ENCODE data around the gene TOP1. TPM values are rescaled to one million over a fixed set of nuclear protein-coding genes. Genes with fewer than 3 reads are reported as not detected.
"Not testable (repeated sequence)": the region's sequence is repeated elsewhere in the genome, so short reads cannot be mapped to it uniquely, and the experiment has no call there.

The TOP1 gene
- total RNA-seq, 1 experiment from 2014 or later = 81.8 TPM

GRCh38 chr20:41126719-41127118, 98.1 kb downstream of the TOP1 start:
- TF ChIP-seq TCF7 (CRISPR knock-in tag; IDR thresholded peaks at IDR 0.05; ENCODE audit: low read depth) = no peak
- TF ChIP-seq OVOL2 (CRISPR knock-in tag; IDR thresholded peaks at IDR 0.05; ENCODE audit: borderline replicate concordance) = no peak
- TF ChIP-seq GABPB1 (CRISPR knock-in tag; IDR thresholded peaks at IDR 0.05) = no peak
- TF ChIP-seq, protein P1, sequence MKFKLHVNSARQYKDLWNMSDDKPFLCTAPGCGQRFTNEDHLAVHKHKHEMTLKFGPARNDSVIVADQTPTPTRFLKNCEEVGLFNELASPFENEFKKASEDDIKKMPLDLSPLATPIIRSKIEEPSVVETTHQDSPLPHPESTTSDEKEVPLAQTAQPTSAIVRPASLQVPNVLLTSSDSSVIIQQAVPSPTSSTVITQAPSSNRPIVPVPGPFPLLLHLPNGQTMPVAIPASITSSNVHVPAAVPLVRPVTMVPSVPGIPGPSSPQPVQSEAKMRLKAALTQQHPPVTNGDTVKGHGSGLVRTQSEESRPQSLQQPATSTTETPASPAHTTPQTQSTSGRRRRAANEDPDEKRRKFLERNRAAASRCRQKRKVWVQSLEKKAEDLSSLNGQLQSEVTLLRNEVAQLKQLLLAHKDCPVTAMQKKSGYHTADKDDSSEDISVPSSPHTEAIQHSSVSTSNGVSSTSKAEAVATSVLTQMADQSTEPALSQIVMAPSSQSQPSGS (CRISPR knock-in tag; IDR thresholded peaks at IDR 0.05; ENCODE audit: borderline replicate concordance, low read depth) = no peak
- TF ChIP-seq ZNF396 (CRISPR knock-in tag; IDR thresholded peaks at IDR 0.05; ENCODE audit: borderline replicate concordance) = no peak
- TF ChIP-seq ZBTB21 (CRISPR knock-in tag; IDR thresholded peaks at IDR 0.05; ENCODE audit: borderline replicate concordance) = no peak
- TF ChIP-seq, protein P2, sequence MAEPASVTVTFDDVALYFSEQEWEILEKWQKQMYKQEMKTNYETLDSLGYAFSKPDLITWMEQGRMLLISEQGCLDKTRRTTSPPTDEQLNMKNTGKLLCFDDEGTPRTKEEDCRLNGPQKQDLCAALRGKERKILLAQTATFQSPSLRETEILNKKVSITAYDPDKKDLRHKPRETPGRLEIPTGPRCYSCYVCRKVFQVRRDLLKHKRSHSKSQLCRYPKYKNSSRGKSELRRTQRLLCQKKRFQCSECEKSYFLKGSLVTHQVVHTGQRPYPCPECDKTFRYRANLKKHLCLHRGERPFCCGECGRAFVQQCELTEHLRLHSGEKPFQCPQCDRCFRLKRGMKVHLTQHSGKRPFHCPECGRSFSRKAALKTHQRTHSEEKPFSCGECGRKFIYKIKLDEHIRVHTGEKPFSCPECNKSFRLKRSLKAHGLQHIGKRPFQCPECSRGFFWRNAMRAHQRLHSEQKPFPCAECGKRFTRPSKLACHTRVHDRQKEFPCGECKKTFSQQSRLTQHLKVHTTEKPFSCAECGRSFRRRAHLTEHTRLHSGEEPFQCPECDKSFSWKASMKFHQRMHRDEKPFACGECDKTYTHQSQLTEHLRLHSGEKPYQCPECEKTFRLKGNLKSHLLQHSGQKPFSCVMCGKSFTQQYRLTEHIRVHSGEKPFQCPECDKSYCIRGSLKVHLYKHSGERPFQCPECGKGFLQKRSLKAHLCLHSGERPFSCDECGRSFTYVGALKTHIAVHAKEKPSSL (CRISPR knock-in tag; conservative IDR thresholded peaks at IDR 0.05) = no peak
- no peak for TF ChIP-seq MYBL2 (CRISPR knock-in tag; IDR thresholded peaks at IDR 0.05)
- no peak for TF ChIP-seq GRHL2 (CRISPR knock-in tag; IDR thresholded peaks at IDR 0.05; ENCODE audit: insufficient replicate concordance, severe bottlenecking)
- TF ChIP-seq SP1 (CRISPR knock-in tag; conservative IDR thresholded peaks at IDR 0.05) = no peak
- TF ChIP-seq MXD4 (CRISPR knock-in tag; IDR thresholded peaks at IDR 0.05; ENCODE audit: borderline replicate concordance) = no peak
- TF ChIP-seq ELF4 (CRISPR knock-in tag; IDR thresholded peaks at IDR 0.05; ENCODE audit: low read depth) = no peak
- TF ChIP-seq CREM (CRISPR knock-in tag; IDR thresholded peaks at IDR 0.05) = no peak
- no peak for TF ChIP-seq IRF2 (CRISPR knock-in tag; IDR thresholded peaks at IDR 0.05; ENCODE audit: borderline replicate concordance, low read depth)
- TF ChIP-seq ESRRA (CRISPR knock-in tag; IDR thresholded peaks at IDR 0.05; ENCODE audit: borderline replicate concordance) = no peak
- TF ChIP-seq, protein P3, sequence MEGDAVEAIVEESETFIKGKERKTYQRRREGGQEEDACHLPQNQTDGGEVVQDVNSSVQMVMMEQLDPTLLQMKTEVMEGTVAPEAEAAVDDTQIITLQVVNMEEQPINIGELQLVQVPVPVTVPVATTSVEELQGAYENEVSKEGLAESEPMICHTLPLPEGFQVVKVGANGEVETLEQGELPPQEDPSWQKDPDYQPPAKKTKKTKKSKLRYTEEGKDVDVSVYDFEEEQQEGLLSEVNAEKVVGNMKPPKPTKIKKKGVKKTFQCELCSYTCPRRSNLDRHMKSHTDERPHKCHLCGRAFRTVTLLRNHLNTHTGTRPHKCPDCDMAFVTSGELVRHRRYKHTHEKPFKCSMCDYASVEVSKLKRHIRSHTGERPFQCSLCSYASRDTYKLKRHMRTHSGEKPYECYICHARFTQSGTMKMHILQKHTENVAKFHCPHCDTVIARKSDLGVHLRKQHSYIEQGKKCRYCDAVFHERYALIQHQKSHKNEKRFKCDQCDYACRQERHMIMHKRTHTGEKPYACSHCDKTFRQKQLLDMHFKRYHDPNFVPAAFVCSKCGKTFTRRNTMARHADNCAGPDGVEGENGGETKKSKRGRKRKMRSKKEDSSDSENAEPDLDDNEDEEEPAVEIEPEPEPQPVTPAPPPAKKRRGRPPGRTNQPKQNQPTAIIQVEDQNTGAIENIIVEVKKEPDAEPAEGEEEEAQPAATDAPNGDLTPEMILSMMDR (IDR thresholded peaks at IDR 0.05) = no peak
- H3K4me3 Mint-ChIP-seq = no peak overlapping the region
- H3K36me3 Mint-ChIP-seq = peaks cover 45% of the 10 kb centered on the region
- H3K4me1 Mint-ChIP-seq = no peaks in the 10 kb centered on the region
- ATAC-seq (no peak), DNase-seq (ENCODE audit: low spot score) (no peak)
- POLR2A ChIA-PET = no interaction called here
- no peaks in the 10 kb centered on the region for H3K27me3 Mint-ChIP-seq (ENCODE audit: low read depth)
- H3K27ac Mint-ChIP-seq = no peak overlapping the region
- CTCF ChIA-PET = interaction anchor here (1.0 to 3.6 kb wide), 4 partner anchors 8 to 214 kb away, joined by 3 to 16 read pairs (median 4); partner anchors contain the start of gene LPIN3
- peaks cover 3% of the 10 kb centered on the region; the same call in 1 of the 2 replicates for H3K9me3 Mint-ChIP-seq

DNA sequence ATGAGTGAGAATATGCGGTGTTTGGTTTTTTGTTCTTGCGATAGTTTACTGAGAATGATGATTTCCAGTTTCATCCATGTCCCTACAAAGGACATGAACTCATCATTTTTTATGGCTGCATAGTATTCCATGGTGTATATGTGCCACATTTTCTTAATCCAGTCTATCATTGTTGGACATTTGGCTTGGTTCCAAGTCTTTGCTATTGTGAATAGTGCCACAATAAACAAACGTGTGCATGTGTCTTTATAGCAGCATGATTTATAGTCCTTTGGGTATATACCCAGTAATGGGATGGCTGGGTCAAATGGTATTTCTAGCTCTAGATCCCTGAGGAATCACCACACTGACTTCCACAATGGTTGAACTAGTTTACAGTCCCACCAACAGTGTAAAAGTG, 99.7 kb downstream of the TOP1 start:
- H3K4me1 Mint-ChIP-seq; H3K9me3 Mint-ChIP-seq; DNase-seq (ENCODE audit: low spot score); H3K4me3 Mint-ChIP-seq; H3K27me3 Mint-ChIP-seq (ENCODE audit: low read depth); ATAC-seq; H3K27ac Mint-ChIP-seq; POLR2A ChIA-PET: not testable (repeated sequence)
- H3K36me3 Mint-ChIP-seq = peaks cover 29% of the 10 kb centered on the region
- CTCF ChIA-PET = interaction anchor here (0.8 kb wide), 1 partner anchor 45 kb away, joined by 3 read pairs; no protein-coding TSS in a partner anchor

DNA sequence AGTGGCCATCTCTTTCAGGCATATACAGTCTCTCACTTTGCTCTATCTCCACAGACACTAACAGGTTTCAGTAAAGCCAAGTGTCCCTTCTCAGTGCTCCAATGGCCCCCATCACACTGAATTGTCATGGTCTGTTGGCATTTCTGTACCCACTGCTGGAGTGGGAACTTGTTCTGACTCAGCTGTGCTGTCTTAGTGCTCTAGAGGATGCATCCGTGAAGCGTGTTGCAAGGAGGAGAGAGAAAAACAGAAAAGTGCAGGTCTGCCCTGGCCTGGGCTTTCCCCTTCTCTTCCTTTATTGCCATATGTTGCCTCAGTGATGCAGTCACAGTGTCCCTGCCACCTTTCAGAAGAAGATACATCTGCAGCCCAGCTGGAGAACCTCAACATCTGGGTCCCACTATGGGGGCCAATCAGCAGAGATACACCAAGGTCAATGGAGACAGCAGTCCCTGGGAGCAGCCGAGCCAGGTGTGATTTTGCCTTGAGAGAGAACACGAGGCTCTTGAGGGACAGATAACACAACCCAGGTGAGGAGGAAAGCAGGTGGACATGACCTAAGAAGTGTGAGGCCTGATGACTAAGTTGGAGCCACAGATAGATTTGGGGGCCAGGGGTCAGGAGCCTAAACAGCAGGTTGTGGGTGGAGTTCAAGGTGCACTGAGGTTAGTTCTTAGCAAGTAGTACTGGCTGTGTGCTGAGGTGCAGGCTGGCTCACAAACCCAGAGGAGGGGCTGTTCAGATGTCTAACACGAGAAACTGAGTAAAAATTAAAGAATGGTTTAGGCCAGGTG, 103.2 kb downstream of the TOP1 start:
- Mint-ChIP-seq H3K36me3 (peaks cover 6% of the 10 kb centered on the region), H3K27ac (no peak overlapping the region), H3K9me3 (peaks cover 3% of the 10 kb centered on the region; the same call in 1 of the 2 replicates), H3K4me3 (no peak overlapping the region), H3K4me1 (peaks cover 15% of the 10 kb centered on the region), H3K27me3 (ENCODE audit: low read depth) (peaks cover 13% of the 10 kb centered on the region)
- ChIA-PET CTCF (no interaction called here), POLR2A (interaction anchor here (0.7 kb wide), 1 partner anchor 20 kb away, joined by 4 read pairs; no protein-coding TSS in a partner anchor)
- no peak for TF ChIP-seq FOXK1 (CRISPR knock-in tag; IDR thresholded peaks at IDR 0.05)
- no peak for TF ChIP-seq CREB1 (CRISPR knock-in tag; IDR thresholded peaks at IDR 0.05)
- TF ChIP-seq MXD4 (CRISPR knock-in tag; IDR thresholded peaks at IDR 0.05; ENCODE audit: borderline replicate concordance) = no peak
- TF ChIP-seq FOXJ3 (CRISPR knock-in tag; IDR thresholded peaks at IDR 0.05; ENCODE audit: borderline replicate concordance) = no peak
- no peak for TF ChIP-seq ZSCAN18 (CRISPR knock-in tag; IDR thresholded peaks at IDR 0.05)
- no peak for TF ChIP-seq NR1H2 (CRISPR knock-in tag; IDR thresholded peaks at IDR 0.05)
- TF ChIP-seq, protein P4, sequence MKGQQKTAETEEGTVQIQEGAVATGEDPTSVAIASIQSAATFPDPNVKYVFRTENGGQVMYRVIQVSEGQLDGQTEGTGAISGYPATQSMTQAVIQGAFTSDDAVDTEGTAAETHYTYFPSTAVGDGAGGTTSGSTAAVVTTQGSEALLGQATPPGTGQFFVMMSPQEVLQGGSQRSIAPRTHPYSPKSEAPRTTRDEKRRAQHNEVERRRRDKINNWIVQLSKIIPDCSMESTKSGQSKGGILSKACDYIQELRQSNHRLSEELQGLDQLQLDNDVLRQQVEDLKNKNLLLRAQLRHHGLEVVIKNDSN (CRISPR knock-in tag; IDR thresholded peaks at IDR 0.05) = no peak
- TF ChIP-seq CBFB (CRISPR knock-in tag; IDR thresholded peaks at IDR 0.05; ENCODE audit: low read depth) = no peak
- no peak for TF ChIP-seq ZBTB21 (CRISPR knock-in tag; IDR thresholded peaks at IDR 0.05; ENCODE audit: borderline replicate concordance)
- no peak for DNase-seq (ENCODE audit: low spot score)
- ATAC-seq = no peak

All from WTC11 (cell line).